NB4 (cell line): ENCODE results near the gene TRERF1.

Source experiments
- CTCF ChIP-seq: IDR thresholded peaks from one replicate; pipeline ENCODE4 v1.5.1; 2012; ENCODE audit warnings: low read depth, low read length
- POLR2A ChIP-seq: IDR thresholded peaks from 2 replicates; pipeline ENCODE4 v1.6.1; 2011; ENCODE audit warnings: mild to moderate bottlenecking; ENCODE audit not compliant: insufficient read length; ENCODE audit errors: extremely low read depth

GRCh38 chr6:42443312-42444060 lies 8.2 kb downstream of the TRERF1 start:
- TF ChIP-seq CTCF: no peak
- TF ChIP-seq POLR2A: no peak
